HG03521 (cell line): ENCODE results near the gene PPP2R2C.

Source experiments
- ATAC-seq: cut with Tn5 transposase; IDR thresholded peaks from one replicate; pipeline ENCODE4 v1.9.1; 2021; ENCODE audit warnings: mild to moderate bottlenecking, moderate library complexity; ENCODE audit not compliant: unreplicated experiment

PPP2R2C gene

GRCh38 chr4:6469898-6470501, 2.4 kb downstream of the PPP2R2C start:
- ATAC-seq: no peak

GRCh38 chr4:6469144-6469543, 3.3 kb downstream of the PPP2R2C start:
- ATAC-seq: no peak

GRCh38 chr4:6468376-6468775, 4.0 kb downstream of the PPP2R2C start:
- no peak for ATAC-seq

GRCh38 chr4:6467600-6467999, 4.8 kb downstream of the PPP2R2C start:
- ATAC-seq: no peak

GRCh38 chr4:6466756-6467381, 5.5 kb downstream of the PPP2R2C start:
- no peak for ATAC-seq

- no peak for ATAC-seq
These were observed 6.5 kb downstream of the PPP2R2C start for GRCh38 chr4:6465955-6466354.

GRCh38 chr4:6464842-6465588, 7.4 kb downstream of the PPP2R2C start:
- ATAC-seq: no peak

GRCh38 chr4:6463311-6464289, 8.8 kb downstream of the PPP2R2C start:
- ATAC-seq: no peak

GRCh38 chr4:6461301-6462165, 10.9 kb downstream of the PPP2R2C start:
- no peak for ATAC-seq

GRCh38 chr4:6460876-6461275, 11.5 kb downstream of the PPP2R2C start:
- no peak for ATAC-seq

GRCh38 chr4:6458528-6458927, 13.9 kb downstream of the PPP2R2C start:
- no peak for ATAC-seq

- no peak for ATAC-seq
These were observed 16.0 kb downstream of the PPP2R2C start for GRCh38 chr4:6456450-6456849.

- no peak for ATAC-seq
These were observed 18.1 kb downstream of the PPP2R2C start for GRCh38 chr4:6454112-6454910.

- ATAC-seq: no peak
These were observed 18.8 kb downstream of the PPP2R2C start for GRCh38 chr4:6453688-6453990.

GRCh38 chr4:6452897-6453687, 19.3 kb downstream of the PPP2R2C start:
- ATAC-seq: no peak

- no peak for ATAC-seq
These were observed 20.1 kb downstream of the PPP2R2C start for GRCh38 chr4:6452116-6452896.

- no peak for ATAC-seq
These were observed 21.1 kb downstream of the PPP2R2C start for GRCh38 chr4:6451309-6451708.

GRCh38 chr4:6450709-6451108, 21.7 kb downstream of the PPP2R2C start:
- no peak for ATAC-seq
